GM19452 (cell line): ENCODE results near the gene ASB15.
"Not testable (repeated sequence)": the region's sequence is repeated elsewhere in the genome, so short reads cannot be mapped to it uniquely, and the experiment has no call there.

Experiments used
- ATAC-seq: cut with Tn5 transposase; IDR thresholded peaks from one replicate; pipeline ENCODE4 v1.9.1; 2021; ENCODE audit not compliant: unreplicated experiment

ASB15 gene

DNA sequence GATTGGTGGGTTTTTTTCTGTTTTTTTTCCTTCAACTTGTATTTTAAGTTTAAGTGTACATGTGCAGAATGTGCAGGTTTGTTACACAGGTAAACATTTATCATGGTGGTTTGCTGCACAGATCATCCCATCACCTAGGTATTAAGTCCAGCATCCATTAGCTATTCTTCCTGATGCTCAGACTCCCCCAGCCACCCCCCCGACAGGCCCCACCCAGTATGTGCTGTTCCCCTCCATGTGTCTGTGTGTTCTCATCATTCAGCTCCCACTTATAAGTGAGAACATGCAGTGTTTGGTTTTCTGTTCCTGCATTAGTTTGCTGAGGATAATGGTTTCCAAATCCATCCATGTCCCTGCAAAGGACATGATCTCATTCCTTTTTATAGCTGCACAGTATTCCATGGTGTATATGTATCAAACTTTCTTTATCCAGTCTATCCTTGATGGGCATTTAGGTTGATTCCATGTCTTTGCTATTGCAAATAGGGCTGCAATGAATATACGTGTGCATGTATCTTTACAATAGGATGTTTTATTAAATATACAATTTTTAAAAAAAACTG, 32.5 kb downstream of the ASB15 start:
- not testable (repeated sequence) for ATAC-seq

DNA sequence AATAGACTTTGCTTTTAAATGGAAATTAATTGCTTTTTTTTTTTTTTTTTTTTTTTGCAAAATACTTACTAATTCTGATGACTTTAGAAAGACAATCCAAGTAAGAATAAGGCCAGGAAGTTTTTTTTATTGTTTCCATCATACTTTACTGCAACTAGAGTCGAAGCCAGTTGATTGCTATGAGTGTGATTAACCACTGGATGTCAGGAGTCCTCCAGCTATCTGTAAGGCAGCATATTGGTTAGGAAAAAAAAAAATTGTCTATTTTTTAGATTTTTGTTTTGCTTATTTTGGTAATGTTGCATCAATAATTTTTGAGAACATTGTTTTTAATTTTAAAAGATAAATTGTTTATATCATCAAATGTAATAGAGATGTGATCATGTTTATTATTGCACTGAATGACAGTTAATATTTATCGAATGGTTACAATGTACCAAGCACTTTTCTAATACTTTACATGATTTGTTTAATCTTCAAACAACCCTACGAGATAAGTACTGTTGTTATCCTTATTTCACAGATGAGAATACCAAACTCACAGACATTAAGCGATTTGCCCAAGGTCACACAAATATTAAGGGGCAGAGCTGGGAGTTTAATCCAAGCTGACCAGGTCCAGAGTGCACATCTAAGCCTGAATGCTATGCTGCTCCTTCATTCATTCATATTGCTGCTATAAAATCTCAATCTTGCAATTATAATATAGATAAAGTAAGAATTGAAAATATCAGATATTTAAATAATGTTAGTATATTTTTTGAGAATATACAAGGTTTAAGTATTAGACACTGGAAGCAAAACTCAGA, 34.1 kb downstream of the ASB15 start:
- ATAC-seq, result no peak

DNA sequence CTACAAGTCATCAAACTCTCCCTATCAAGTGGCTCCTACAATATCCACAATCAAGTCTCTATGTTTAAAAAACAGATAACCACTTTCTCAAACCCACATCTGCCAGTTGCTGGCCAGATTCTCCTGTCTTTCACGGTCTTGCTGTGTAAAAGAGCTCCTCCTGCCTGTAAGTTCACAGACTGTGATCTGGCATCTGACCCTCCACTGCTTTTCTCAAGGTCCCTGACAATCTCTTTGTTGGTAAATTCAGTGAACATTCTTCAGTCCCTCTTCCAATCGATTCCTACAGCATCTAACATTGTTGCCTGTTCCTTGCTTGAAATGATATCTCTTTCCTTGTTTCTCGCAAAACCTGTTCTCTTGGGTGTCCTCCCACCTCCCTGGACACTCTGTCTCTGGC, 35.6 kb downstream of the ASB15 start:
- no peak for ATAC-seq

DNA sequence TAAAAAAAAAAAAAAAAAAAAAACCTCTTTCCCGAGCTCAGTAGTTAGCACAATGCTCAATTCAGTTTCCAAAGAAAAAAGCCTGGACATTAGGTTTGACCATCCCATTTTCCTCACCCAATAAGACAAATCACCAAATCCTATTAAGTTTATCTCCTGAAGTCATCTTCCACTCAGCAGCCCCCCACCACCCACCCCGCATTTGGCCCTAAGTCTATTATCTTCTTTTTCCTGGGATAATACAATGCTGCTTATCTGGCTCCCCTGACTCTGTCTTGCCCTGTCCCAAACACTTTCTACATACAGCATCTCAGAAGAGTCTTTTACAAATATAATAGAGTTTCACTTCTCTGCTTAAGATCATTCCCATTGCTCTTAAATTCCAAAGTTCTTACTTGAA, 36.3 kb downstream of the ASB15 start:
- ATAC-seq, result no peak

DNA sequence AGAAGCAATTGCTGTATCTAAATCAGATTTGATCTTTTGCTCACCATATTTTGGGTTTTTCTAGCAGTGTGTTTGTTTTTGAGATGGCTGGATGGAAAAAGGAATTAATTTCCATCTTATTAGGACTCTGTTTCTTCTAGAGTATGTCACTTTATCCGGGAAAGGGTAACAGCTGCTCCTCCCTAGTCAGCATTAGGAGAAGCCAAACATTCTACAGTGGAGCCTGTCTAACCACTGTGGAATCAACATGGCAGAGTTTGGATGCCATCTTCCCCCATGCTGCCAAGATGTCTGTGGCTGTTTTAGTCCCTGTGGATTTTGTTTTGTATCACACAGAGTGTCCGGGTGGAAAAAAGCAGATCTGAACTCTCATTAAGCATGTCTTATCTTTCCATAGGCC, 38.0 kb downstream of the ASB15 start:
- ATAC-seq, result no peak

DNA sequence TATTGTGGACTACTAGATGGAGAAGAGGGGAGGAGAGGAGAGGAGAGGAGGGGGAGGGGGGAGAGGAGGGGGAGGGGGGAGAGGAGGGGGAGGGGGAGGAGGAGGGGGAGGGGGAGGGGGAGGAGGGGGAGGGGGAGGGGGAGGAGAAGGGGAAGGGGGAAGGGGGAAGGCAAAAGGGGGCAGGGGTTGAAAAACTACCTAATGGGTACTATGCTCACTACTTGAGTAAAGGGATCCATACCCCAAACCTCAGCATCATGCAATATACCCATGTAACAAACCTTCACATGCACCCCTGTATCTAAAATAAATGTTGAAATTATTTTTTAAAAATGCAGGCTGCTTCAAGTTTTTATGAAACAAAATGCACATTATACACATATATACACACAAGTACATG, 39.0 kb downstream of the ASB15 start:
- ATAC-seq, result no peak

DNA sequence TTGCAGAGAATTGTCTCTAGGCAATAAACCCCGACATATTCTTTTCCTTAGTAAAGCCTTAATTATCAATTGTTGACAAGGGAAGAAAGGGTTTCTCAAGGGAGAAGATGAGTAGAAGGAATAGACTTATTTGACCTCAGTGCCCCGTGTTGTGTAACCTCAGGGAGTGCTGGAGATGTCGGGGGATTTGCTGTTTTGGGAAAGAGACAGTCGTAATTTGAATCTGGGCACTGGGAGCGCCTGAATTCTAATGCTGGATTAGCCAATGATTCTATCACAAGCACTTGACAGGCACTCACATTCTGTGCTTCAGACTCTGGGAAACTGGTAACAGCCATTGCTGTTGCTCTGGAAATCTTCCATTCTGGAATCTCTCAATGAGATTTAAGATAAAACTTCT, 40.3 kb downstream of the ASB15 start:
- ATAC-seq, result no peak

DNA sequence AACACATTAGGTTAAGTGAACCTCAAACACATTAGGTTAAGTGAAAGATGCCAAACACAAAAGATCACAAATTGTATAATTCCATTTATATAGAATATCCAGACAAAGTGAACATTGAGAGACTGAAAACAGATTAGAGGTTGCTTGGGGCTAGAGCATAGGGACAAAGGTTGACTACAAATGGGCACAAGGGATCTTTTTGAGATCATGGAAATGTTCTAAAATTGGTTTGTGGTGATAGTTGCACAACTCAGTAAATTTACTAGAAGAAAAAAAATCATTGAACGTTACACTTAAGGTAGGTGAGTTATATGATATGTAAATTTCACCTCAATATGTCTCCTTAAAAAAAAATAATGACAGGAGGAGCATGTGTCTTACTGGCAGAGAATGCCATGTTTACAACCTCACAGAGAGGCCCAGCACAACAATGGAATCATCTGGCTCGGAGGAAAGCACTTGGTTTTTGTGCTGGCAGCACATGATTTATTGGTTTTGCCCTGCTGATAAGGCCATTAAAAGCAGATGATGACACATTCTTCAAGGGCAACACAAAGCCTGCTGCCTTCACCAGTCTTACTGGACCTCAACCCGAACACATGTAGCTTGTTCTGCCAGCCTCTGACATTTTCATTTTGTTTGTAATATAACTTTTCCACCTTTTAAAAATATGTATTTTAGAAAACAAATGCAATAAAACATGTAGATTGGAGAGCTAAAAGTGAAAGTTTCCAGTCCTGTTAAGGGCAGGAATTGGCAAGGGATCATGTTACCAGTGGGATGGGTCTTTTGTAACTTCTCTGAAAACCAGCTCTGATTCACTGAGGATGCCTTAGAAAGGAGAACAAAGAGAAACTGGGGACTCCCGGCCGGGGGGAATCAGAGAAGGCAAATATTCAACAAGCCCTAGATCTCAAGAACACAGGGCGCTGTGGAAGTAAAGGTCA, 42.1 kb downstream of the ASB15 start:
- no peak for ATAC-seq

DNA sequence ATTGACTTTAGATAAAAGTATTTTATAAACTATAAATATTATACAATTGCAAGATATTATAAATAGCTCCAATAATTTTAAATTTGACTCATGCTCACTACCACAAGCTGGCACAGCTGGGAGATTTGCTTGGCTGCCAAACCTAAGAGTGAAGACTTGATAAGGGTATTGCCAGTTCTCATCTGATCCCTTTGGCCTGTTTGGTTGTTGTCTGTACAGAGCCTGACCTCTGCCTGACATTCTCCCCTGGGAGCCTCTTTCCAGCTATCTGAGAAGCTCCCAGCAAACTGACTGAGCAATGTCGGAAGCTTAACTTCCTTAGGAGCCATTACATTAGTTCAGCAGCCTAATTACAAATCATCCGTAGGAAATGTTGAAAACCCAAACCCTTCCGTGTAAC, 43.9 kb downstream of the ASB15 start:
- ATAC-seq, result no peak

DNA sequence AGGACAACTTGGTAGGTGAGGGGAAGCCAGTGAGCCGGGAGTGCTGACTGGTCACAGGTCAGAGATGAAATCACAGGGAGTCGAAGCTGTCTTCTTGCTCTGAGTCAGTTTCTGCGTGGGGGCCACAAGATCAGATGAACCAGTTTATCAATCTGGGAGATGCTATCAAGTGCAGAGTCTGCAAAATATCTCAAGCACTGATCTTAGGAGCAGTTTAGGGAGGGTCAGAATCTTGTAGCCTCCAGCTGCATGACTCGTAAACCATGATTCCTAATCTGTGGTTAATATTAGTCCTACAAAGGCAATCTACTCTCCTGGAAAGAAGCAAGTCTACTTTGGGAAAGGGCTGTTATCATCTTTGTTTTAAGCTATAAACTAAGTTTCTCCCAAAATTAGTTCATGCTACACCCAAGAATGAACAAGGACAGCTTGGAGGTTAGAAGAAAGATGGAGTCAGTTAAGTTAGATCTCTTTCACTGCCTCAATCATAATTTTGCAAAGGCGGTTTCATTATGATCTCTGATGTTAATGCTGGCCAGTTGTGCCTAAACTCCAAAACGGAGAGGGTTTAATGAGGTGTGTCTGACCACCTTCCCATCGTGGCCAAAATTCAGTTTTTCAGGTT, 45.6 kb downstream of the ASB15 start:
- ATAC-seq, result no peak

DNA sequence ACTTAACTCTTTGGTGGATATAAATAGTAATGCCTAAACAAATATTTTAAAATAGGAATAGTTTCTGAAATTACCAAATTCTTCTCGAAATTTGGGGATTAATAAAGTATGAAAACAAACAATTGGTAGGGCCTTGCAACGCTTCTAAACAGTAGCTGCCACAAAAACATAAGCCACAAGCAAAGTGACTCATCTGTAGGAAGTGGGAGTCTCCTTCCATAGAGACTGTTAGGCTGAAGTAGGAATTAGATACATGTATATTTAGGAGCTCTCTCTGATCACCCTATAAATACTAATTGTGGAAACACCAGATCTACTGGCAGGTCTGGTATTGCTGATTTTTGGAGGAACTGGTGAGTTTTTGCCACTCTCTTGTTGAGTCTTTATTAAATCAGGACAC, 48.3 kb downstream of the ASB15 start:
- ATAC-seq, result no peak

DNA sequence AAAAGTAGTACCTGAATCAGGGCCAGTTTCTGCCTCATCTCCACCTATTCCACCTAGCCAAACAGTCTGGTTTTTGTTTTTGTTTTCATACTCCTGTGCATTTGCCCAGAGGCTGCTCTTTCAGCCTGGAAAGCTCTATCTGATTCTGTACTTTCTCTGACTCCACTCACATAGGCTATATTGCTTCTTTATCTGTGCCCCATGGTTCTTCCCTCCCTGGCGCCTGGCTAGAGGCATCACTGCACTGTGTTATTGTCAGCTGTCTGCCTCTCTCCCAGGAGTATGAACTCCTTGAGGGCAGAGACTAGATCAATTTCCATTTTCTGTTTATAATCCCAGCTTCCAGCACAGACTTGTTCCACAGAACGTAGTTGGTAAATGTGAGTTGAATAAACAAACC, 49.0 kb downstream of the ASB15 start:
- no peak for ATAC-seq

DNA sequence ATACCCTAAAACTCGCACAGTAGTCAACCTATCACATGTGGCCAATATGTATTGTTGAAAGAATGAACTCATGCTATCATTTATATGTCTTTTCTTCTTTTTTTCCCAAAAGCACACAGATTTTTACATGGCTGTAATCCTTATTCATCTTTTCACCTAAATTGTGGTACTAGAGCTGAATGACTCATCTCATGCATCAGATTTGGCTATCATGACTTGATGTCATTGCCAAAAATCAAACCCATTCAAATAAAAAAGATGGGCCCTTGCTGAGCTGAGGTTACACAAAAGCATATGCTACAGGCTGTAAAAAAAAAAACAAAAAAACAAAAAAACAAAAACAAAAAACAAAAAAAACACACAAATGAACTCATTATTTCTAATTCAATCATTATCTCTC, 50.8 kb downstream of the ASB15 start:
- ATAC-seq, result no peak

DNA sequence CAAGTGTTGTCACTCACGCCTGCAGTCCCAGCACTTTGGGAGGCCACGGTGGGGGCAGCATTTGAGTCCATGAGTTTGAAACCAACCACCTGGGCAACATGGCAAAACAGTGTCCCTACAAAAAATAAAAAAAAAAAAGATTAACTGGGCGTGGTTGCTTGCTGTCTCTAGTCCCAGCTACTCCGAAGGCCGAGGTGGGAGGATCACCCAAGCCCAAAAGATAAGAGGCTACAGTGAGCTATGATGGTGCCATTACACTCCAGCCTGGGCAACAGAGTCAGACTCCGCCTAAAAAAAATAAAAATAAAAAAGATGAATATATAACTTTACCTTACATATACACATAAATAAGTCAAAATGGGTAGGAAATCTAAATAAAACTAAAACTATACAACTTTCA, 51.5 kb downstream of the ASB15 start:
- no peak for ATAC-seq

DNA sequence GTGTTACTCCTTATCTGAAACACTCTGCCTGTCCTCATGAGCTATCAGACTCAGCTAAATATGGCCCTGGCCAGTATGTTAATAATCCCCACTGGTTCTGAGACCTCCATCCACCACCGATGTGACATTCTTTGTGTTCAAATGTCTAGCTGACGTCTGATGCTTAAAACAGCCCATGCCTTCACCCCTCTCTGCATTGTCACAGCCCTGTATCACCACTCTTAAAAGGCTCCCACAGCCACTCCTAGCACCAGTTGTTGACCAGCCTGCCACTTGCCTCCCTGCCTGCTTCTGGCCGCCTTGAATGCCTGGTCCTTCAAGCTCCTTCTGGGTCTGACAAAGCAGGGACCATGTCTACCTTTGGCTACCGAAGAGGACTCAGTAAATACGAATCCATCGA, 54.0 kb downstream of the ASB15 start, which contains the start of gene LMOD2:
TSS of gene LMOD2 (plus strand) at position 253 of the 400 bp plus-strand sequence. CDS start at position 351, 98 bp downstream.
- no peak for ATAC-seq

DNA sequence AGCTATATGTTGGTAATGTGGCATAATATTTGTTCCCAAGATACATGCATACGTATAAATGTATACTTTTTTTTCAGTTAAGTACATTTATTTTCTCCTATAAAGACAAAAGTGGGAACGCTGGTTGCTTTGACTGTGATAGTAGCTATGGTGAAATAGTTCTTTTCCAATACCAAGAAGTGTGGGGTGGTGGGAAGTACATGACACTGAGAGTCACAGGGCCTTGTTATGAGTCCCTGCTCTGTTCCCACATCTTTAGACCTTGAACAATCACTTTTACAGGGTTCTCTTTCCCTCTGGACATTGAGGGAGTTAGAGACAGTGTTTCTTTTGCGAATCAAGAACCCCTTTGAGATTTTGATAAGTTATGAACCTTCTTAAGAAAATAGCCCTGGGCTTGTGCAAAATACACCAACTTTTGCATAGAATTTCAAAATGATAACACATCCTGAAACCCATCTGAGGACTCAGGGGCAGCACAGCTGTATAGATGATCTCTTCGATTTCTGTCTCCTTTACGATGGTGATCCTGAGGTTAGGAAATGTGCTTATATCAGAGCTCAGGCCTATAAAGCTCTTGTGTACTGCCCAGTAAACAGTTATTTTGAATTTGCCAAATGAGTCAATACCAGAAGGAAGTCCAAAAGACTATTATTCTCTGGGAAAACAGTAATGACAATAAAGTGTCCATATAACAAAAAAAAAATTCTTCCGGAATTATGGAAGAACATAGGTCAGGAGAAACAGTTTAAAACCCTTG, 55.1 kb downstream of the ASB15 start:
- no peak for ATAC-seq

DNA sequence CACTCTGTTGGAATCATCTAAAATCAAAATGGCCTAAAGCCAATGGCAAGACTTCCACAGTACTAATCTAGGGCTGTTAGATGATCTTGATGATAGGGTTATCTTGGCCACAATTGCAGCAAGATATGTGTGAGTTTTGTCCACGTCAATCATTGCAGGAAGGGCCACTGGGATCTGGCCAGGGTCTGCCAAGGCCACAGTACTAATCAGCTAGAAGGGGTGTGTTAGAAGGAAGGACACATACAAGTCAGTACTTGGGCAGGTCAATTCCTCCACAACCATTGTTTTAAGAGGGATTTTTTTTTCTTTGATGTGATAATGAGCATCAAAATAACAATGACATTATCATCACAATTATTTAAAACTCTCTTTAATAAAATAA, 55.7 kb downstream of the ASB15 start:
- no peak for ATAC-seq

DNA sequence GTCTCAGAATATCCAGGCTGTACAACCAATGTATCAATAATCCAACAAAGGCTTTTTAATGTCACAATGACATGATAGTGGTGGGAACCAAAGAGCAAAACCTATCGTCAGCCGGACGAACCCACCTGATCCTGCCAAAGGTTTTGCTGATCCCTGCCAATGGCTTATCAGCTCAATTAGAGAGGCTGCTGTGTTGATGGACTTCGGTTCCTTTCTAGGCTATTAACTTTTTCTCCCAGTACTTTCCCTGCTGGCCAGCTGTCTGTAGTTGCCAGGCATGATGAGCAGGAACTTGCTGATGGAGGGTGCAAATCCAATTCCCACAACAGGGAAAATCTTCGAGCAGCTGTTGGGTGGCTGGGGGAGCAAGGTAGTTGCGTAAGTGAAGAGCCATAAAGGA, 56.4 kb downstream of the ASB15 start:
- ATAC-seq, result no peak

DNA sequence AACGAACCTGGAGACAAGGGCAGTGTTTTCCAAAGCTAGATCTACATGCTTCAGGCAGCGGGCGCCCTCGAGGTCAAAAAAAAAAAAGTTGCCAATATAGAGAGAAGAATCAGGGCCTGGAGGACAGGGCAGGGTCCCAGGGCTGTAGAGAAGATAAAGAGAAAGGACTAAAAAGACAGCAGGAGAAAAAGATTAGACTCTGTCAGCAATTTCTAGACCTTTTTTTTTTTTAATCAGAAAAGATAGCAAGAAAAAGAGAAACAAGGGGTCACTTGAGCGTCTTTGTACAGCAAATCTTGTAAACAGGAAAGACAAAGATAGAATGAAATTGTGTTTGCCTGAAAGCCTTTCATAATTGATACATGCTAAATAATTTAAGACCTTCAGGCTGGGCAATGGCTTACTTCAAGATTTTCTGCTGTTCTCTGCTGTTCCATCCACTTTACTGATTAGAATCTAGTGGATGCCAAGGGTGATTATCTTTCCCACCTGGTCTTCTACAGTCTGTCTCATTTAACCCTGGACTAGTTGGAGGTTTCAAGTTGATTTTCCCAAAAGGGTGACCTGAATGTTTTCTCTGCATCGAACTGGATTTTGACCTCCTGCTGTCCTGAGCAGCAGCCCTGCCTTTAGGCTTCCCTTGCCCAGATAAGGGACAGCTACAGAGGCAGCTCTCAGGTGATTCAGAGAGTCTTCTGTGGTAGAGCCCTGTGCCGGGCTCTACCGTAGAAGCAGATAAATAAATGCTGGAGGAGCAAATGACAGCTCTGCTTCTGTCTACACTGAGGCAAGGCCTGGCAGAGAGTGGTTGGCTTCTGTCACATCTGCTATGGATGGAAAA, 59.1 kb downstream of the ASB15 start:
- no peak for ATAC-seq

DNA sequence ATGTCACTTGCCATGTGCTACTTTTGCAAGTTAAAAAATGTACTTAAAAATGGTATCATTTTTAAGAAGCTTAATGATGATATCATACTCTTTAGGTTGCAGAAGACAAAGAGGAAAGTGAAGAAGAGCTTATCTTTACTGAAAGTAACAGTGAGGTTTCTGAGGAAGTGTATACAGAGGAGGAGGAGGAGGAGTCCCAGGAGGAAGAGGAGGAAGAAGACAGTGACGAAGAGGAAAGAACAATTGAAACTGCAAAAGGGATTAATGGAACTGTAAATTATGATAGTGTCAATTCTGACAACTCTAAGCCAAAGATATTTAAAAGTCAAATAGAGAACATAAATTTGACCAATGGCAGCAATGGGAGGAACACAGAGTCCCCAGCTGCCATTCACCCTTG, 60.1 kb downstream of the ASB15 start:
- ATAC-seq, result no peak
